ENCODE data around the gene DNAJC27. TPM values are rescaled to one million over a fixed set of nuclear protein-coding genes. Genes with fewer than 3 reads are reported as not detected.

DNAJC27 gene
- total RNA-seq, 1 donor from 2014 or later, result 3.6 TPM

DNA sequence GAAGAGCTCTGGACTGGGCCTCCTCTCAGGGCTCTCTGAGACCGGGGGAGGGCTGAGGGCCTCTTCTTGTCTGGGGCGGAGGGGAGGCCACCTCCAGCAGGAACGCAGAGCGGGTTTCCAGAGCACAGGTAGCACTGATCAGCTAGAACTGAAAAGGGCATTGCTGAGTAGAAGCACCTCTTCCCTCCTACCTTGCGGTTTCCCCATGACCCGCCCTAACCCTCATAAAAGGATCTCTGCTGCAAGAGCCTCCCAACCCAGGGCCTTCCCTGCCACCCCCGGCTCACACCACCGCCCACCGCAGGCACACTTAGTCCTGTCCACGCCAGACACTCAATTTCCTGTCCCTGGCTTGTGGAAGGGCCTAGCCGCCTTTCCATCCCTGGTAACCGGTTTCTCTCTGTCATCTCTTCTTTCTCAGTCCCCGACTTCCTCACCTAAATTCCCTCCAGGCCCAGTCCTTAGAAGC, 52.7 kb downstream of the DNAJC27 start:
- DNase-seq (ENCODE audit: low spot score in 2 of 2), result no peak
- Histone ChIP-seq H3K4me3 (peak overlapping the region; percentile 72 to 93), H3K36me3 (no peaks in the 10 kb centered on the region), H3K27me3 (no peaks in the 10 kb centered on the region), H3K4me1 (peaks cover 0 to 5% of the 10 kb centered on the region in 2 donors), H3K27ac (peak overlapping the region; percentile 42 to 60), H3K9me3 (no peaks in the 10 kb centered on the region)
- TF ChIP-seq, protein P1, sequence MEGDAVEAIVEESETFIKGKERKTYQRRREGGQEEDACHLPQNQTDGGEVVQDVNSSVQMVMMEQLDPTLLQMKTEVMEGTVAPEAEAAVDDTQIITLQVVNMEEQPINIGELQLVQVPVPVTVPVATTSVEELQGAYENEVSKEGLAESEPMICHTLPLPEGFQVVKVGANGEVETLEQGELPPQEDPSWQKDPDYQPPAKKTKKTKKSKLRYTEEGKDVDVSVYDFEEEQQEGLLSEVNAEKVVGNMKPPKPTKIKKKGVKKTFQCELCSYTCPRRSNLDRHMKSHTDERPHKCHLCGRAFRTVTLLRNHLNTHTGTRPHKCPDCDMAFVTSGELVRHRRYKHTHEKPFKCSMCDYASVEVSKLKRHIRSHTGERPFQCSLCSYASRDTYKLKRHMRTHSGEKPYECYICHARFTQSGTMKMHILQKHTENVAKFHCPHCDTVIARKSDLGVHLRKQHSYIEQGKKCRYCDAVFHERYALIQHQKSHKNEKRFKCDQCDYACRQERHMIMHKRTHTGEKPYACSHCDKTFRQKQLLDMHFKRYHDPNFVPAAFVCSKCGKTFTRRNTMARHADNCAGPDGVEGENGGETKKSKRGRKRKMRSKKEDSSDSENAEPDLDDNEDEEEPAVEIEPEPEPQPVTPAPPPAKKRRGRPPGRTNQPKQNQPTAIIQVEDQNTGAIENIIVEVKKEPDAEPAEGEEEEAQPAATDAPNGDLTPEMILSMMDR (IDR thresholded peaks at IDR 0.05), result no peak
- intact Hi-C loops (cut with DNase I), result no loop called here

DNA sequence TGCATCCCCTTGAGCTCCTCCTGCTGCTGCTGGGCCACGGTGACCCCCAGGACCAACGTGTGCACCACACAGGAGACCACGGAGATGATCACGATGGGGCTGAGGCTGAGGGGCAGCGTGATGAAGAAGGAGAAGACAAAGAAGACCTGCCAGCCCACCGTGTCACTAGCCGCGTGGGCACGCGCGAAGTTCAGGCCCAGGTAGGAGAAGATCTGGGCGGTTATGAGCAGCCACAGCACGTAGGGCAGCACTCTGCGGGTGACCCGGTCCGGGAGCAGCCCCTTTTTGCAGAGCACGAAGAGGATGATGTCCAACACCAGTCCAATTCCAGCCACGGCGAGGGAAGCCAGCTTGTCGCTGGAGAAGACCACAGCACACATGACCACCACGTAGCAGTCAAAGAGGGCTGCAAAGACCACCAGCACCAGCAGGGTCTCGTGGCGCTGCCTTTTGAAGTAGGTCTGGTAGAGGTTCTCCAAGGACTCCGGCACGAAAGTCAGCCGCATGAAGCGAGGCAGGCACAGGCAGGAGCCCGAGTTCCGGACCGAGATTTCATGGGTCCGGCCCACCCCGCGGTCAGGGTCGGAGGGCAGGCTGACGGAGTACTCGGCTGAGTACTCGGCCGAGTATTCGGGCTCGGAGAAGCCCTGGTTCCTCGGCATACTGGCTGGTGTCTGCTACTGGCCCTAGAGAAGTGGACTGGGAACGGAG, 53.3 kb downstream of the DNAJC27 start:
- no peaks in the 10 kb centered on the region for H3K36me3 ChIP-seq
- peak overlapping the region; percentile 72 to 93 for H3K4me3 ChIP-seq
- intact Hi-C loops (cut with DNase I), result no loop called here
- H3K9me3 ChIP-seq, result no peaks in the 10 kb centered on the region
- H3K27ac ChIP-seq, result peak overlapping the region; percentile 42 to 60
- no peaks in the 10 kb centered on the region for H3K27me3 ChIP-seq
- peaks cover 0 to 5% of the 10 kb centered on the region in 2 donors for H3K4me1 ChIP-seq
- DNase-seq (ENCODE audit: low spot score in 2 of 2), result no peak
- TF ChIP-seq, protein P1 (IDR thresholded peaks at IDR 0.05), result no peak

DNA sequence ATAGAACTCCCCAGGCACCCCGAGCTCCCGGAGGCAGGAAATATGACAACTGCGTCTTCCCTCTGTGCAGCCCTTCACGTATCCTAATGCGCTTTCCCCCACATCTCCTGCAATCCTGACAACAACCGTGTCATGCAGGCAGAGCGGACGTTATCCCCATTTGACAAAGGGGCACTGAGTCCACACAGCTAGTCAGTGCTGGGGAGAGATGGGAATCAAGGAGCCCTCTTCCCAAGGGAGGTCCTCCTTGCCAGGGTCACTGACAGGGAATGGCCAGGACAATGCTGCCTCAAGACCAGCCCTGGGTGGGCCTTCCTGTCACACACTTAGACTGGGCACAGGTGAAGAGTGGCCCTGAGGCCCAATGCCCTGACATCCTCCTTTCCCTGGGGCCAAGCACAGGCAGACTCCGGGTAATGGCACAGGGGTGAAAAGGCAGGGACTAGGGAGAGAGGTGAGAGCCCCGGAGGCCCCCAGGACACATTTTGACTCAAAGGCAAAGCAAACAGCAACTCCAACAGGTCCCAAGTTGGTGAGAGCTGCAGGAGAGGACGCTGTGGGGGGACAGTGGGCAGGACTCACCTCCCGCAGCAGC, 53.9 kb downstream of the DNAJC27 start:
- Histone ChIP-seq H3K4me3 (peak overlapping the region in 1 of 2 donors; percentile 93), H3K27ac (no peak overlapping the region), H3K36me3 (no peaks in the 10 kb centered on the region), H3K4me1 (peaks cover 0 to 5% of the 10 kb centered on the region in 2 donors), H3K9me3 (no peaks in the 10 kb centered on the region), H3K27me3 (no peaks in the 10 kb centered on the region)
- intact Hi-C loops (cut with DNase I), result no loop called here
- TF ChIP-seq, protein P1 (IDR thresholded peaks at IDR 0.05), result no peak
- no peak for DNase-seq (ENCODE audit: low spot score in 2 of 2)

DNA sequence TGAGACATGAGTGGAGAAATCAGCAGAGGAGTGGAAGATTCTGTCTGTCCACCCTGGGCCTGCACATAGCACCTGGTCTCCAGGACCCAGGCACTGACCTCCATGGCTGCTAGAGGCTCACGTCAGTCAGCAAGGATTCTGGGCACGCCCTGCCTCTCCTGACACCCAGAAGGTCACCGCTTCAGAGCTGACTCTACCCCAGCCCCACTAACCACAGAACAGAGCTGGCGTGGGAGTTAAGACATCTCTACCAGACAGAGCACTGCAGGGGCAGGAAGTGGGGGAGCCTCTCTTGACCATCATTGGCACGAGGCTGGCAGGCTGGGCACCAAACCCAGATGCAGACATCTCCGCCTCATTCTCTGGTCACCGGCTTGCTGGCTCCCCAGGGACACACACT, 54.7 kb downstream of the DNAJC27 start:
- peaks cover 0 to 5% of the 10 kb centered on the region in 2 donors for H3K4me1 ChIP-seq
- intact Hi-C loops (cut with DNase I), result no loop called here
- no peak overlapping the region for H3K27ac ChIP-seq
- H3K4me3 ChIP-seq, result peak overlapping the region in 1 of 2 donors; percentile 7
- no peaks in the 10 kb centered on the region for H3K27me3 ChIP-seq
- TF ChIP-seq, protein P1 (IDR thresholded peaks at IDR 0.05), result no peak
- DNase-seq (ENCODE audit: low spot score in 2 of 2), result no peak
- no peaks in the 10 kb centered on the region for H3K36me3 ChIP-seq
- no peaks in the 10 kb centered on the region for H3K9me3 ChIP-seq

DNA sequence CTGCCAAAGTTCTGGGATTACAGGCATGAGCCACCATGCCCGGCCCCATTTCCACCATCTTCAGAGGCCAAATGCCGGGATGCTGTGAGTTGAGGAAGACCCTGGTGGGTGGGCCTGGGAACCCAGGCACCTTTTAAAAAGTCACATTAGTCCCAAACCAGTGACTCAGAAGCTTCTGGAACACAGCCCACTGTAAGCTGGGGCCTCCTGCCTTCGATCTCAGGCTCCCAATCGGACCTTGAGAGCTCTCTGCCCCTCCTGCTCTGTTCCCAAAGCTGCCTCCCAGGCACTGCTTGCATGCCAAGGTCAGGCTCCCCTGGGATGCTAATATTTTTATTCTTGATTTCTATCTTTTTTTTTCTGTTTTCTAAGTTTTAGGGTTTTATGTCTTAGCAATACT, 56.0 kb downstream of the DNAJC27 start:
- no peaks in the 10 kb centered on the region for H3K9me3 ChIP-seq
- H3K27ac ChIP-seq, result no peak overlapping the region
- no peak for DNase-seq (ENCODE audit: low spot score in 2 of 2)
- TF ChIP-seq, protein P1 (IDR thresholded peaks at IDR 0.05), result no peak
- intact Hi-C loops (cut with DNase I), result no loop called here
- H3K27me3 ChIP-seq, result no peaks in the 10 kb centered on the region
- H3K4me1 ChIP-seq, result peaks cover 0 to 4% of the 10 kb centered on the region in 2 donors
- no peaks in the 10 kb centered on the region for H3K36me3 ChIP-seq
- H3K4me3 ChIP-seq, result no peak overlapping the region
